Measurements from ENCODE around the gene BPIFA2. TPM values are rescaled to one million over a fixed set of nuclear protein-coding genes. Genes with fewer than 3 reads are reported as not detected.

The BPIFA2 gene
- total and polyA plus RNA-seq, 2 donors (not counting 1 experiment from before 2014, with no cell fraction given), result not detected

DNA sequence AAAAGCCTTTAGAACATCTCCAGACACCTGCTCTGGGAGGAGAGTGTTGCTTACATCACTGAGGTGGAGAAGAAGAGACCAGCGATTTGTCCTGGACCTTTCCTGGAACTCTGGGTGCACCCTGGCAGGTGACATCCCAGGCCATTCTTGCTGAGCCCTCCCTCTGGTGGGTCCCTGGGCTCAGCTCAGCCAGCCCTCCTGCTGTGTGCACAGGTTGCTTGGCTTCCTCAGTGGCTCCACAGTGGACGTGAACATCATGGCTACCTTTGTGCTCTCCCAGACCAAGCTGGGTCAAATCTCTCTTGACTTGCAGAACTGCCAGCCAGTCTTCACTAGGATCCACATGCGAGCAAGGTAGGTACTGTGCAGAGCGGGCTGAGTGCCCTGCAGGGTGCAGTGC lies 19.9 kb upstream of the BPIFA2 start:
- Histone ChIP-seq H3K9ac (ENCODE audit: low read length) (no peak overlapping the region), H2AFZ (ENCODE audit: insufficient read depth, low read depth, low read length, poor library complexity, severe bottlenecking) (no peak overlapping the region), H3K27ac (ENCODE audit: low read length in 2 of 2) (no peak overlapping the region), H3K79me2 (ENCODE audit: control insufficient read depth, insufficient read depth, low read length) (no peaks in the 10 kb centered on the region), H3K4me3 (ENCODE audit: control extremely low read depth in 1 of 5, extremely low read depth in 1 of 5, insufficient read depth in 1 of 5, low read depth in 2 of 5, low read length in 4 of 5) (no peak overlapping the region), H3K27me3 (replicated peaks in 1 of 4; ENCODE audit: control extremely low read depth in 1 of 4, control insufficient read depth in 3 of 4, insufficient read depth in 4 of 4, low read length in 3 of 4) (peaks cover 0 to 14% (median 6%) of the 10 kb centered on the region in 4 experiments), H3K4me2 (replicated peaks; ENCODE audit: low read depth, low read length, poor library complexity, severe bottlenecking) (no peak overlapping the region), H3K36me3 (replicated peaks in 1 of 2; ENCODE audit: control extremely low read depth in 1 of 2, control insufficient read depth in 1 of 2, extremely low read depth in 1 of 2, insufficient read depth in 2 of 2, low read length in 1 of 2) (no peaks in the 10 kb centered on the region), H3K9me3 (ENCODE audit: control extremely low read depth in 1 of 3, control insufficient read depth in 2 of 3, insufficient read depth in 1 of 3, low read length in 2 of 3) (peaks cover 0 to 8% (median 0%) of the 10 kb centered on the region in 3 donors), H3K4me1 (ENCODE audit: control insufficient read depth in 2 of 2, insufficient read depth in 2 of 2, low read length in 2 of 2) (no peaks in the 10 kb centered on the region), H4K20me1 (ENCODE audit: control insufficient read depth, insufficient read depth, low read length, poor library complexity, severe bottlenecking) (no peaks in the 10 kb centered on the region)
- ChIA-PET CTCF (no interaction called here), POLR2A (no interaction called here)
- Mint-ChIP-seq H3K9me3 (ENCODE audit: insufficient read depth) (no peaks in the 10 kb centered on the region), H3K4me3 (no peak overlapping the region), H3K27ac (no peak overlapping the region), H3K4me1 (no peaks in the 10 kb centered on the region), H3K27me3 (peaks cover 33% of the 10 kb centered on the region)
- TF ChIP-seq, protein P1, sequence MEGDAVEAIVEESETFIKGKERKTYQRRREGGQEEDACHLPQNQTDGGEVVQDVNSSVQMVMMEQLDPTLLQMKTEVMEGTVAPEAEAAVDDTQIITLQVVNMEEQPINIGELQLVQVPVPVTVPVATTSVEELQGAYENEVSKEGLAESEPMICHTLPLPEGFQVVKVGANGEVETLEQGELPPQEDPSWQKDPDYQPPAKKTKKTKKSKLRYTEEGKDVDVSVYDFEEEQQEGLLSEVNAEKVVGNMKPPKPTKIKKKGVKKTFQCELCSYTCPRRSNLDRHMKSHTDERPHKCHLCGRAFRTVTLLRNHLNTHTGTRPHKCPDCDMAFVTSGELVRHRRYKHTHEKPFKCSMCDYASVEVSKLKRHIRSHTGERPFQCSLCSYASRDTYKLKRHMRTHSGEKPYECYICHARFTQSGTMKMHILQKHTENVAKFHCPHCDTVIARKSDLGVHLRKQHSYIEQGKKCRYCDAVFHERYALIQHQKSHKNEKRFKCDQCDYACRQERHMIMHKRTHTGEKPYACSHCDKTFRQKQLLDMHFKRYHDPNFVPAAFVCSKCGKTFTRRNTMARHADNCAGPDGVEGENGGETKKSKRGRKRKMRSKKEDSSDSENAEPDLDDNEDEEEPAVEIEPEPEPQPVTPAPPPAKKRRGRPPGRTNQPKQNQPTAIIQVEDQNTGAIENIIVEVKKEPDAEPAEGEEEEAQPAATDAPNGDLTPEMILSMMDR (IDR thresholded peaks at IDR 0.05), result no peak
- TF ChIP-seq EZH2 (IDR thresholded peaks at IDR 0.05; ENCODE audit: borderline replicate concordance, insufficient read depth, low read depth, low read length, poor library complexity, severe bottlenecking), result no peak
- intact Hi-C loops (cut with micrococcal nuclease), result no loop called here
- no peak for ATAC-seq (ENCODE audit: low read depth)
- no peak for DNase-seq
- 89% methylated on average over 4 of the region's 4 CpGs for WGBS (ENCODE audit: insufficient coverage)

DNA sequence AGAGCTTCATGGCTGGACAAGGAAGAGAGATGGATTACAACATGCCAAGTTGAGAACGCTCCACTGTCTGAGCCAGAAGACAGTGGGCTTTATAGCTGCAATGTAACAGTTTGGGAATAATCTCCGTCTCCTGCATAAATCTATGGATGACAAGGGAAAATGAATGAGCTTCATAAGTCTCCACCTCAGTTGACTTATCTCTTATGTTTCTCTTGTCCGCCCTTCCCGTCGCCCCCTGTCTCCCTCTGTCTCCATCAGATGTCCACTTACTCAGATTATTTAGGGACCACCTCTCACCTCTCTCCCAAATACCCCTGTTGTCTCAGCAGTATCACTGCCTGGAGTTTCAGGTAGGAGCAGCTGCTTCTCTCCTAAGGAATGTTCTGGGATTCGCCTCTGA lies 13.7 kb upstream of the BPIFA2 start:
- DNase-seq (no peak), ATAC-seq (ENCODE audit: low read depth) (no peak)
- H3K4me3 ChIP-seq (ENCODE audit: control extremely low read depth in 1 of 5, extremely low read depth in 1 of 5, insufficient read depth in 1 of 5, low read depth in 2 of 5, low read length in 4 of 5), result no peak overlapping the region
- peaks cover 0 to 3% (median 1%) of the 10 kb centered on the region in 4 experiments for H3K27me3 ChIP-seq (replicated peaks in 1 of 4; ENCODE audit: control extremely low read depth in 1 of 4, control insufficient read depth in 3 of 4, insufficient read depth in 4 of 4, low read length in 3 of 4)
- no peak overlapping the region for H3K4me3 Mint-ChIP-seq
- H3K9ac ChIP-seq (ENCODE audit: low read length), result no peak overlapping the region
- no peak overlapping the region for H2AFZ ChIP-seq (ENCODE audit: insufficient read depth, low read depth, low read length, poor library complexity, severe bottlenecking)
- H4K20me1 ChIP-seq (ENCODE audit: control insufficient read depth, insufficient read depth, low read length, poor library complexity, severe bottlenecking), result no peaks in the 10 kb centered on the region
- intact Hi-C loops (cut with micrococcal nuclease), result no loop called here
- 90% methylated on average over 3 of the region's 6 CpGs for WGBS (ENCODE audit: insufficient coverage)
- H3K27ac Mint-ChIP-seq, result no peak overlapping the region
- H3K9me3 Mint-ChIP-seq (ENCODE audit: insufficient read depth), result no peaks in the 10 kb centered on the region
- no peak overlapping the region for H3K27ac ChIP-seq (ENCODE audit: low read length in 2 of 2)
- TF ChIP-seq EZH2 (IDR thresholded peaks at IDR 0.05; ENCODE audit: borderline replicate concordance, insufficient read depth, low read depth, low read length, poor library complexity, severe bottlenecking), result no peak
- TF ChIP-seq, protein P1 (IDR thresholded peaks at IDR 0.05), result no peak
- H3K36me3 ChIP-seq (replicated peaks in 1 of 2; ENCODE audit: control extremely low read depth in 1 of 2, control insufficient read depth in 1 of 2, extremely low read depth in 1 of 2, insufficient read depth in 2 of 2, low read length in 1 of 2), result no peaks in the 10 kb centered on the region
- H3K4me1 ChIP-seq (ENCODE audit: control insufficient read depth in 2 of 2, insufficient read depth in 2 of 2, low read length in 2 of 2), result no peaks in the 10 kb centered on the region
- ChIA-PET POLR2A (no interaction called here), CTCF (no interaction called here)
- H3K4me1 Mint-ChIP-seq, result no peaks in the 10 kb centered on the region
- no peak overlapping the region for H3K4me2 ChIP-seq (replicated peaks; ENCODE audit: low read depth, low read length, poor library complexity, severe bottlenecking)
- H3K9me3 ChIP-seq (ENCODE audit: control extremely low read depth in 1 of 3, control insufficient read depth in 2 of 3, insufficient read depth in 1 of 3, low read length in 2 of 3), result no peaks in the 10 kb centered on the region
- no peaks in the 10 kb centered on the region for H3K79me2 ChIP-seq (ENCODE audit: control insufficient read depth, insufficient read depth, low read length)
- H3K27me3 Mint-ChIP-seq, result peaks cover 20% of the 10 kb centered on the region

Data from B cell (primary cell).